A673 (cell line): ENCODE data around the gene MAOA.
"Not testable (repeated sequence)": the region's sequence is repeated elsewhere in the genome, so short reads cannot be mapped to it uniquely, and the experiment has no call there.

Source experiments
- EZH2 ChIP-seq: fragments of 200-600 bp; sonication (generic); IDR thresholded peaks from 2 replicates; pipeline ENCODE4 v1.6.1; 2017; ENCODE audit warnings: borderline replicate concordance, low read depth, mild to moderate bottlenecking, mixed read lengths, antibody characterized with exemption, low read length; ENCODE audit not compliant: poor library complexity, severe bottlenecking
- TF ChIP-seq, protein P1 (sequence below): fragments of 300-800, 200-600 bp; sonication (generic); conservative IDR thresholded peaks from 2 replicates; pipeline ENCODE4 v1.5.1; 2017; ENCODE audit warnings: low read depth, mild to moderate bottlenecking, antibody characterized with exemption, low read length, moderate library complexity, mixed read lengths

DNA sequence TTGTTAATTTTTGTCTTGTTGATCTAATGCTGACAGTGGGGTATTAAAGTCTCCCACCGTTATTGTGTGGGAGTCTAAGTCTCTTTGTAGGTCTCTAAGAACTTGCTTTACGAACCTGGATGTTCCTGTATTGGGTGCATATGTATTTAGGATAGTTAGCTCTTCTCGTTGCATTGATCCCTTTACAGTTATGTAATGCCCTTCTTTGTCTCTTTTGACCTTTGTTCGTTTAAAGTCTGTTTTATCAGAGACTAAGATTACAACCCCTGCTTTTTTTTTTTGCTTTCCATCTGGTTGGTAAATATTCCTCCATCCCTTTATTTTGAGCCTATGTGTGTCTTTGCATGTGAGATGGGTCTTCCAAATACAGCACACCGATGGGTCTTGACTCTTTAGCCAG lies 69.1 kb downstream of the MAOA start:
- TF ChIP-seq, protein P1, sequence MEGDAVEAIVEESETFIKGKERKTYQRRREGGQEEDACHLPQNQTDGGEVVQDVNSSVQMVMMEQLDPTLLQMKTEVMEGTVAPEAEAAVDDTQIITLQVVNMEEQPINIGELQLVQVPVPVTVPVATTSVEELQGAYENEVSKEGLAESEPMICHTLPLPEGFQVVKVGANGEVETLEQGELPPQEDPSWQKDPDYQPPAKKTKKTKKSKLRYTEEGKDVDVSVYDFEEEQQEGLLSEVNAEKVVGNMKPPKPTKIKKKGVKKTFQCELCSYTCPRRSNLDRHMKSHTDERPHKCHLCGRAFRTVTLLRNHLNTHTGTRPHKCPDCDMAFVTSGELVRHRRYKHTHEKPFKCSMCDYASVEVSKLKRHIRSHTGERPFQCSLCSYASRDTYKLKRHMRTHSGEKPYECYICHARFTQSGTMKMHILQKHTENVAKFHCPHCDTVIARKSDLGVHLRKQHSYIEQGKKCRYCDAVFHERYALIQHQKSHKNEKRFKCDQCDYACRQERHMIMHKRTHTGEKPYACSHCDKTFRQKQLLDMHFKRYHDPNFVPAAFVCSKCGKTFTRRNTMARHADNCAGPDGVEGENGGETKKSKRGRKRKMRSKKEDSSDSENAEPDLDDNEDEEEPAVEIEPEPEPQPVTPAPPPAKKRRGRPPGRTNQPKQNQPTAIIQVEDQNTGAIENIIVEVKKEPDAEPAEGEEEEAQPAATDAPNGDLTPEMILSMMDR: not testable (repeated sequence)
- not testable (repeated sequence) for TF ChIP-seq EZH2
